ENCODE results near the gene BRD4. TPM values are rescaled to one million over a fixed set of nuclear protein-coding genes. Genes with fewer than 3 reads are reported as not detected.

BRD4 gene
- polyA plus RNA-seq, 4 donors: 44.5 to 69.0 (median 53.5) TPM

GRCh38 chr19:15250640-15250993 lies 81.7 kb downstream of the BRD4 start:
- no peak for DNase-seq (ENCODE audit: low read depth in 4 of 4, low spot score in 3 of 4)

GRCh38 chr19:15249972-15250639 lies 82.2 kb downstream of the BRD4 start:
- DNase-seq (ENCODE audit: low read depth in 4 of 4, low spot score in 3 of 4): no peak

DNA sequence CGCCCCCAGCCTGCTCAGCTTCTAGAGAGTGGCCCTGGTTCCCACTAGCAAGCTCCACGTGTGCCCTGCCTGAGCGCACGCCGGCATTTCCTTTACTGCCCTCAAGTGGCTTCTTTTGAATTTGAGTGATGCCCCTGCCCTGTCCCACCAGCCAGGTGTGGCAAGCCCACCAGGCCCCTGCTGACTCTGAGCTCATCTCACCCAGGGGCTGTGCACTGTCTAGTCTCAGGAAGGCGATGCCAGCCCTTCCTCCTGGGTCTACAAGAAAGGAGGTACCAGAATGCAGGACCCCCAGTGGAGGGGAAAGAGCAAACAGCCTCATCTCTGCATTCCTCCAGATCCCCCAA lies 82.8 kb downstream of the BRD4 start:
- DNase-seq (ENCODE audit: low read depth in 4 of 4, low spot score in 3 of 4): no peak

DNA sequence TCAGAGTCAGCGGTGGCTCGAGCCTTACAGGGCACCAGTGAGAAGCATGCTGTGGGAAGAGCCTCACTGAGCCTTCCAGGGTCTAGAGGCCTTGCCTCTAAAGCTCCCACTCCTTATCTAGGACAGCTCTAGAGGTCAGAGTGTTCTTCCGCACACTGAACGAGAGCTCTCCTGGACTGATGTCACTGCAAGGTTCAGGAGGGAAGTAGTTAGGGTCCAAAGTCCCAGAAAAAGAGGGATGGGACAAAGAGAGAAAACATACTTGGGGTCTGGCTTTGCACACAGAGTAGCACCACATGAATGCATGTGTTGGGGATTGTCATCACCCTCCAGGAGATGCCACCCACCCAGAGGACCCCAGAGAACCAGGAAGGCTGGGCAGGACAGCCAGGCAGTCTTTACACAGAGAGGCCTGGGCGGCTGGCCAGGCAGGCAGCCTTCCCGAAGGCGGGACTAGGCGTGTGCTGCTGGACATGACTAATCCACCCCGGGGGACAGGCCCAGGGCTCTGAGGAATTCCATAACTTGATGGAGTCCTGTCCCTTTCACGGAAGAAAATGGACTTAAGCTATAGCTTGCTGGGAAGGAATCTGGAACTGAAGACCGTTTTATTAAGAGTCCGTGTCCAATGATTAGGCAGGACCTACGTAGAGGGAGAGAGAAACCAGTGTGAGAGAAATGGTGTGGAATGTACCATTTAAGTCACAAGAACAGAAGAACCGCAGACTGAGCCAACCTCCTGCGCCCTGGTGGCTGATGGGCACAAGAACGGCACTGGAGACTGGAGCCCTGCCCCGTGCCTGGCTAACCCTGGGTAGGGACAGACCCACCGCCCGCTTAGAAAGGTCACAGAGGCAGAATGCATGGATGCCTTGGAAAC lies 83.5 kb downstream of the BRD4 start:
- no peak for DNase-seq (ENCODE audit: low read depth in 4 of 4, low spot score in 3 of 4)

GRCh38 chr19:15248106-15248505 lies 84.2 kb downstream of the BRD4 start:
- DNase-seq (ENCODE audit: low read depth in 4 of 4, low spot score in 3 of 4): no peak

- no peak for DNase-seq (ENCODE audit: low read depth in 4 of 4, low spot score in 3 of 4)
These were observed 85.0 kb downstream of the BRD4 start for GRCh38 chr19:15247107-15248014.

DNA sequence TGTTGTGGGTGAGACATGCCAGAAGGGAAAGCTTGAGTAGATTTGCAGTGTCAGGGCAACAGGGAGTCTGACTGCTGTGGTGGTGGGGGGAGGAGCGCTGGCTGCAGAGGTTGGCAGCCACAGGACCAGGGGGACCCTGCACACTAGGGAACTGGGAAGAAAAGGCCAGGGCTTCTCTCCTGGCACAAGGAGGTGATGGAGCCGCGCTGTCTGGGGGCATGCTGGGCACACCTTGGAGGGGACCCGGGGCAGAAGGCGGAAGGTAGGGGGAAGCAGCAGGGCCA lies 86.2 kb downstream of the BRD4 start:
- no peak for DNase-seq (ENCODE audit: low read depth in 4 of 4, low spot score in 3 of 4)

- no peak for DNase-seq (ENCODE audit: low read depth in 4 of 4, low spot score in 3 of 4)
These were observed 86.8 kb downstream of the BRD4 start for GRCh38 chr19:15245370-15246197.

DNA sequence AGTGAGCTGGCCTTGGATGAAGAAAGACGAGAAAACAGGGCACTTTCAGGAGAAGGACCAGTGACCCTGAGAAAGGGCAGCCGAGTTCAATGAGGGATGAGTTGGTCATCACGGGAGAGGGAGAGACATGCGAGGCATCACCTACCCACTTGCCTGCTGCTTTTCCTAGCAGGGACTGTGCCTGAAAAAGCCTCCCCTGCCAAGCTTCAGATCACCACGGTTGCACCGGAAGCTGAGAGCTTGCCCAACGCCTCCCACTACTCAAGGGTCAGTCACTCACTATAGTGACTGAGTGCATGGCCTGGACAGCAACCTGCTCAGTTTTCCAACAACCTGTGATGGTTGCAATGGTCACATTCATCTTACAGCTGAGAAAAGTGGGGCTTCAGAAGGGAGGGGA lies 87.5 kb downstream of the BRD4 start:
- DNase-seq (ENCODE audit: low read depth in 4 of 4, low spot score in 3 of 4): no peak

DNA sequence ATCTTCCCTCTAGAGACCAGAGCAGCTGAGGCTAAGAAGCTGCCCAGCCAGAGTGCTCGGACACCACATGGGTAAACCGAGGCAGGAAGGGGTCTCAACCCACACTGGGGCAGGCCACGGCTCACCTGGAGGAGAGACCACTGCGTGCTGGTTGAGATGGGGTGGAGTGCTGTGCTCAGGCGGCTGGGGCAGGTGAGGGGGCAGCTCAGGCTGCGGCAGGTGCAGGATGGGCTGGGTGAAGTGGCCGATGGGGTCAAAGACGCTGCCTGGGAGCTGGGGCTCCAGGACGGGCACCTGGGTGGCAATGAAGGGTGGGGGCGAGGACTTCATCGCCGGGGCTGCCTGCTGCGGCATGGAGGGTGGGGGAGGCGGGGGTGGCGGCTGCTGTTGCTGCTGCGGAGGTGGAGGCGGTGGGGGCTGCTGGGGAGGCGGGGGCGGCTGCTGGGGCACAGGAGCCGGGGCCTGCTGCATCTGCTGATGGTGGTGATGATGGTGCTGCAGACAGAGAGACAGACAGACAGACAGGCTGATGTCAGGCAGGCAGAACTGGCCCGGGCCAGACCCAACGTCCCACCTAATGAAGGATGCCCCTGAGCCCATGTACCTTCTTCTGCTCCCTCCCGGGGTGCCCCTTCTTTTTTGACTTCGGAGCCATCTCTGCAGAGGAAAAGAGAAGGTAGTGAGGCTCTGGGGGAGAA lies 88.1 kb downstream of the BRD4 start:
- no peak for DNase-seq (ENCODE audit: low read depth in 4 of 4, low spot score in 3 of 4)

DNA sequence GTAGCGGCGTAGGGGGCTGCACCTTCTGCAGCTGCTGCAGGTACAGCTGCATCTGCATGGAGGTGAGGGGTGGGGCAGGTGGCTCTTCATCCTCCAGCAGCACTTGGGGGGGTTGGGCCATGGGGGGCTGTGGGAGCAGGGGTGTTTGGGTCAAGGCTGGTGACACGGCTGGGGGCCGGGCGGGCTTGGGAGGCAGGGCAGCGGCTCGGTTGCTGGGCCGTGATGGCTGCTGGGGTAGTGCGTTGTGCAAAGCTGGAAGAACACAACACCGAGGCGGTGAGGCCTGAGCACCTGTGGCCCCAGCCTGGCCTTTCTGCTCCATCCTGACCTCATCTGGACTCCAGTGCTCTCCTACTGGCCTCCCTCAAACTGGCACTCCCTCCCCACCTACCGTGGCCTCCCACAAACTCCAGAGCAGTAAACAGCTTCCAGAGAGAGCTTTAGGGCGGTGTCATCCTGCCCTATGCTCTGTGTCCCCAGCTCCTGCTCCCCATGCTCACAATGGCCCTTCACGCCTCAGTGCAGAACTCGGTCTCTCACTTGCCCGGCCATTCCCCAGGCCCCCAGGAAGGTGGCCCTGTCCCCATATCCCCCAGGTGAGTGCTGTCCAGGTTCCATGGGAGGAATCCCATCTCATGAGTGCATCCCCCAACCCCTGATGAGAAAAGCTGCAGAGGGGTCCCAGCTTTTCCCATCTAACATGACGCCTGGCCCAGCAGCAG lies 88.9 kb downstream of the BRD4 start:
- no peak for DNase-seq (ENCODE audit: low read depth in 4 of 4, low spot score in 3 of 4)

GRCh38 chr19:15241259-15241910 lies 91.0 kb downstream of the BRD4 start:
- no peak for DNase-seq (ENCODE audit: low read depth in 4 of 4, low spot score in 3 of 4)

DNA sequence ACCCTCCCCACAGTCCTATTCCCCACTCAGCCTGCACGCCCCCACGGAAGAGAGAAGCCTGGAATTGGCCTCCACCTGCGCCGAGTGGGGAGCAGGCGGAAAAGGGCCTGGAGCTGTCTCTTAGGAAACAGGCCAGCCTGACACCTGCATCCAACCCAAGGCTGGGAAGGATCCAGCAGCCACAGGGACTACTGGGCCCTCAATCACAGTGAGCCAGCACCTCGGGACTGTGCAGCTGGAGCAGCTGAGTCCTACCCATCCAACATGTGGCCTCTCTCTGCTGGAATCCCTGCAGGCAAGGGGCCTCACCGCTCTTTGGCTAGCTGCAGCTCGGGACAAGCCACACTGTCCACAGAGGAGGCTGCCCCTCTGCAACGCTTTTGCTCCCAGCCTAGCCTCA lies 91.8 kb downstream of the BRD4 start:
- DNase-seq (ENCODE audit: low read depth in 4 of 4, low spot score in 3 of 4): no peak

- no peak for DNase-seq (ENCODE audit: low read depth in 4 of 4, low spot score in 3 of 4)
These were observed 92.9 kb downstream of the BRD4 start for GRCh38 chr19:15239337-15239949.

DNA sequence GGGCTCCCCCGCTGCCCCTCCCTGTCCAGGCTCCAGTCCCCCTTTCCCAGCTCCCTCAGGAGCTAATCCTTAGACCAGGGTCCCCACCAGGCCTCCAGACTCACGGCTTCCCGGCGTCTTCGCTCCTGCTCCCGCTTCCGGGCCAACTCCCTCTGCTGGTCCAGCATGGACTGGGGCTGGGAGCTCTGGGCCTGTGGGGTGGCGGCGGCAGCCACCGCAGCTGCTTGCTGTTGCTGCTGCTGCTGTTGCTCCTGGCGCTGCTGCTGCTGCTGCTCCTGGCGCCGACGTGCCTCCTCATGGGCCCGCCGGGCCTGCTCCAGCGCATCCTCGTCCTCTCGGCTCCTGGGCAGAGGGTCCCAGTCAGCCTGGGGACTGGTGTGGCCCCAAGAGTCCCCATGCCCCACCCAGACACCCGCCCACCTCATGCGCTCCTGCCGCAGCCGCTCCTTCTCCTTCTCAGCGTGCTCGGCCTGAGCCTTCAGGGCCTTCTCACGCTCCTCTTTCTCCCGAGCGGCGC lies 93.6 kb downstream of the BRD4 start:
- DNase-seq (ENCODE audit: low read depth in 4 of 4, low spot score in 3 of 4): no peak

DNA sequence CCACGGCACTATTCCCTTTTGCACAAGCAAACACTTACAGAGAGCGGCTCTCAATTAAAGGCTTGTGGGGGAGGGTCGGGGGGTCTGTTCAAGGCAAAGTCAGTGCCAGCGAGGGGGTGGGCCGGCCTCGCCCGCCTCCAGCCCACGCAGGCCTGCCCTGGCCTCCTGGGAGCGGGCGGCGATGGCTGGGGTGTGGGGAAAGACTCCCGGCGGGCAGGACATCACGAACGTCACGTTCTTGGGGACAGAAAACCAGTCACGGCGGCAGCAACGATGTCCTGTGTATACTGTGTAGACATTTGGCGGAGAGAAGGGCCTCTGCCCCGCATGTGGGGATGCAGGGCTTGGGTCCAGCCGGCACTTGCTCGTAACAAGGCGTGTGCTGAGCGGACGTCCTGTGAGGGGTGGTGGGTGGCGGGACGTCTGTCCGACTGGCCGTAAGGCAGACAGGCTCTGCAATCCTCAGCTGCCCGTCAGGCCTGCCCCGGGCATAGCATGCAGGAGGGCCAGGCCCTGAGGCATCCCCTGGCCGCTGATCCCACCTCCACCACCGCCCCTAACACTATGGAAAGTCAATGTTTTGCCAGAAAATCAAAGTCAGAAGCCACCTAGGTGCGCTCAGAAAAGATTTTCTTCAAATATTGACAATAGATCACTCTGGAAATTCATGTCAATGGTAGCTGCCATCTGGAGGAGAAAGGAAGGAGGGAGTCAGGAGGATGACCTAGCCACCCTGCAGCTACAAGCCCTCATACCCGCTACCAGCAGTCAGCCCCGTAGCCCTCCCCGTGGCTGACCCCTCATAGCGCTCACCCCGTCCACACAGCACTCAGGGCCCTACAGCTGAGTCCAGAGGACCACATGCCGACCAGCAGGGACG lies 94.3 kb downstream of the BRD4 start:
- DNase-seq (ENCODE audit: low read depth in 4 of 4, low spot score in 3 of 4): no peak

DNA sequence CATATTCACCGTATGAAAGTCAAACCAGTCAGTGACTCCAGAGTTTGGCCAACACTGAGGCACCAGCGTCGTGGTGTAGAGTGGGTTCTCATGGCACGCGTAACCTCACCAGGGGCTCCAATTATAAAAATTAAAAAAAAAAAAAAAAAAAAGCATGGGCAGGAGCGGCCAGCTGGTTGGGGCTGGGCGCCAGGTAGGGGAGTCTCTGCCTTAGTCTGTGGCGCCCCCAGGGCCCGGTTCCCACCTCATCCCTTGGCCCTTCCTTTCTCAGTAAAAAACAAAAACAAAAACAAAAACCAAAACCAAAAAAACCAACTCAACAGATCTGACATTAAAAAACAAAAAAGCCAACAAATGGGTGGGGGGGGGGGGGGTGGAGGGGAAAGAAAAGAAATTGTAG lies 95.5 kb downstream of the BRD4 start:
- DNase-seq (ENCODE audit: low read depth in 4 of 4, low spot score in 3 of 4): no peak

All from left renal pelvis (tissue), 4 donors.